Measurements from ENCODE around the gene TTC28. TPM values are rescaled to one million over a fixed set of nuclear protein-coding genes. Genes with fewer than 3 reads are reported as not detected.

TTC28 gene
- total RNA-seq, 8 experiments from 2014 or later, result 19.2 to 51.4 (median 26.6) TPM

DNA sequence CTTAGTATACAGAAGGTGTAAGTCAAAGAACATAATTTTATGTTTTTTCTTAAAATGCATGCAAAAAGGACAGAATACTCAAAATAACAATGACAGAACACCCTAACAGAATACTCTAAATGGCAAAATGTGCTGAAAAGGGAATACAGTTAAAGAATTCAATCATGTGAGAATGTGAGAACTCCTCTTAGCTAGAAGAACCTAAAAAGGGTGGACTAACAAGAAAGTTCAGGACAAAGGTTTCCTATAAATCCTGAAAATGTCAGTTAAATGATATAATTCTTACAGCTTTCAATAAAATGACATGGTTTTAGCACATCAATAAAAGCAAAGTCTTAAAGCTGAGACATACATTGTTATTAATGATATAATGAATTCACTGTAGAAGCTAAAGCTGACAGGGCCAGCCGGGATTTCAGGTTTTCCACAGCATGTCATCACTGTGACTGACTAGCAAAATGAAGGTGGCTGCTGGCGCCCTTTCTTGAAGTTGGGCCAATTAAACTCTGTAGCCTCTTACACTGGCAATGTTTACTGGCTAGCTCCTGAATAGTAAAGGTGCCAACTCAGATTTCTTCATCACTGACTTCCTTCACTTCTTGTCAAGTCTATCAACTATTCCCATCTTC is 244.4 kb downstream of the TTC28 start:
- Histone ChIP-seq H3K27ac (no peak overlapping the region), H3K4me3 (no peak overlapping the region), H3K4me1 (replicated peaks in 1 of 2) (peaks cover 22 to 54% of the 10 kb centered on the region in 2 donors)
- in situ Hi-C loops (cut with MboI; ENCODE audit: low pct_unique_long_range_greater_than_20kb in 2 of 9, low sequenced_read_pairs in 9 of 9, unreplicated experiment in 9 of 9), result loop anchor here in 3 of 9 experiments (25.0 kb wide), 1 partner anchor 373 kb away; no protein-coding TSS in a partner anchor
- peak in 6 of 8 experiments; percentile 14 to 88 (median 78) for ATAC-seq (replicated peaks in 6 of 8)
- 37 to 83% (median 75%) methylated on average over 1 to 2 of the region's 2 CpGs; no CpG with 5 or more reads in 1 of the 10 experiments for WGBS, 10 experiments

DNA sequence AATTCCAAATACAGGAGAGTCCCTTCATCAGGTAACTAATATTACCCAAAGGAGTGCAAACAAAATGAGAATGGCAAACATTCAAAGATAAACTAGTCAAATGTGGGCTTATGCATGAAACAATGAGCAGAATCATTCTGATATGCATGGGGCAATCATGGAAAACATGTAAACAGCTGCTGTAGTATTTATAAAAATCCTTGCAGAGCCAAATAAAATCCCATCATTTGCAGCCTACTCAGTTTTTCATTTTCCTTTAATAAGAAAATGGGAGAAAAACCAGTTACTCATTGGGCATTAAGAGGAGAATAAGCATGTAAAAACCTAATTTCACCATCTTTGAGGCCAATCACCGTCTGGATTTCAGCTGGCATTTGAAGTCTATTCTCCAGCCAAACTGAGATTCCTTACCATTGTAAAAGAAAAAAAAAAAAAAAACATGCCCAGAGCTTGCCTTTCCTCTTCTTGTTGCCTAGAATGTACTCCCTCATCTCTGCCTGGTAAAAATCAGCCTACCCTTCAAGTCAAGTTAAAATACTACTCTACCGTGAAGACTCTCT is 249.1 kb downstream of the TTC28 start:
- ATAC-seq (replicated peaks in 6 of 8), result no peak
- in situ Hi-C loops (cut with MboI; ENCODE audit: low pct_unique_long_range_greater_than_20kb in 2 of 9, low sequenced_read_pairs in 9 of 9, unreplicated experiment in 9 of 9), result loop anchor here in 3 of 9 experiments (25.0 kb wide), 1 partner anchor 368 kb away; no protein-coding TSS in a partner anchor
- no peak overlapping the region for H3K4me3 ChIP-seq
- WGBS, 10 experiments, result 14 to 81% (median 64%) methylated on average over 1 to 2 of the region's 2 CpGs; no CpG with 5 or more reads in 2 of the 10 experiments
- H3K4me1 ChIP-seq (replicated peaks in 1 of 2), result peaks cover 11 to 21% of the 10 kb centered on the region in 2 donors
- no peak overlapping the region for H3K27ac ChIP-seq

- H3K4me3 ChIP-seq, result no peak overlapping the region
- H3K27ac ChIP-seq, result no peak overlapping the region
- in situ Hi-C loops (cut with MboI; ENCODE audit: low pct_unique_long_range_greater_than_20kb in 2 of 9, low sequenced_read_pairs in 9 of 9, unreplicated experiment in 9 of 9), result loop anchor here in 3 of 9 experiments (25.0 kb wide), 1 partner anchor 367 kb away; no protein-coding TSS in a partner anchor
- H3K4me1 ChIP-seq (replicated peaks in 1 of 2), result peaks cover 5 to 19% of the 10 kb centered on the region in 2 donors
- no peak for ATAC-seq (replicated peaks in 6 of 8)
These were observed 249.9 kb downstream of the TTC28 start for GRCh38 chr22:28429711-28430110.

- Histone ChIP-seq H3K27ac (no peak overlapping the region), H3K4me3 (no peak overlapping the region), H3K4me1 (replicated peaks in 1 of 2) (peaks cover 0 to 21% of the 10 kb centered on the region in 2 donors)
- in situ Hi-C loops (cut with MboI; ENCODE audit: low pct_unique_long_range_greater_than_20kb in 2 of 9, low sequenced_read_pairs in 9 of 9, unreplicated experiment in 9 of 9), result loop anchor here in 3 of 9 experiments (25.0 kb wide), 1 partner anchor 366 kb away; no protein-coding TSS in a partner anchor
- 58 to 100% (median 82%) methylated on average over 1 of the region's 1 CpG; no CpG with 5 or more reads in 1 of the 10 experiments for WGBS, 10 experiments
- ATAC-seq (replicated peaks in 6 of 8), result no peak
These were observed 251.4 kb downstream of the TTC28 start for GRCh38 chr22:28428271-28428670.

GRCh38 chr22:28426346-28427132 is 253.1 kb downstream of the TTC28 start:
- 35 to 93% (median 71%) methylated on average over 1 to 3 of the region's 3 CpGs for WGBS, 10 experiments
- in situ Hi-C loops (cut with MboI; ENCODE audit: low pct_unique_long_range_greater_than_20kb in 2 of 9, low sequenced_read_pairs in 9 of 9, unreplicated experiment in 9 of 9), result loop anchor here in 3 of 9 experiments (25.0 kb wide), 1 partner anchor 364 kb away; no protein-coding TSS in a partner anchor
- peaks cover 0 to 15% of the 10 kb centered on the region in 2 donors for H3K4me1 ChIP-seq (replicated peaks in 1 of 2)
- H3K27ac ChIP-seq, result no peak overlapping the region
- no peak for ATAC-seq (replicated peaks in 6 of 8)
- no peak overlapping the region for H3K4me3 ChIP-seq

GRCh38 chr22:28425211-28425610 is 254.4 kb downstream of the TTC28 start:
- no peak for ATAC-seq (replicated peaks in 6 of 8)
- peaks cover 0 to 15% of the 10 kb centered on the region in 2 donors for H3K4me1 ChIP-seq (replicated peaks in 1 of 2)
- no peak overlapping the region for H3K27ac ChIP-seq
- WGBS, 10 experiments, result 90 to 100% (median 94%) methylated on average over 2 of the region's 2 CpGs; no CpG with 5 or more reads in 3 of the 10 experiments
- no peak overlapping the region for H3K4me3 ChIP-seq
- in situ Hi-C loops (cut with MboI; ENCODE audit: low pct_unique_long_range_greater_than_20kb in 2 of 9, low sequenced_read_pairs in 9 of 9, unreplicated experiment in 9 of 9), result loop anchor here in 3 of 9 experiments (25.0 kb wide), 1 partner anchor 363 kb away; no protein-coding TSS in a partner anchor

GRCh38 chr22:28424427-28425080 is 255.1 kb downstream of the TTC28 start:
- in situ Hi-C loops (cut with MboI; ENCODE audit: low pct_unique_long_range_greater_than_20kb in 2 of 9, low sequenced_read_pairs in 9 of 9, unreplicated experiment in 9 of 9), result loop anchor here in 3 of 9 experiments (25.0 kb wide), 1 partner anchor 362 kb away; no protein-coding TSS in a partner anchor
- H3K4me1 ChIP-seq (replicated peaks in 1 of 2), result peaks cover 0 to 12% of the 10 kb centered on the region in 2 donors

GRCh38 chr22:28419919-28420318 is 259.7 kb downstream of the TTC28 start:
- H3K27ac ChIP-seq, result no peak overlapping the region
- no peak overlapping the region for H3K4me3 ChIP-seq
- H3K4me1 ChIP-seq (replicated peaks in 1 of 2), result peaks cover 0 to 26% of the 10 kb centered on the region in 2 donors
- 75 to 100% (median 94%) methylated on average over 1 to 2 of the region's 2 CpGs for WGBS, 10 experiments
- in situ Hi-C loops (cut with MboI; ENCODE audit: low pct_unique_long_range_greater_than_20kb in 2 of 9, low sequenced_read_pairs in 9 of 9, unreplicated experiment in 9 of 9), result no loop called here
- ATAC-seq (replicated peaks in 6 of 8), result no peak

More at GRCh38 chr22:28424427-28425080, 255.1 kb downstream of the TTC28 start:
- Histone ChIP-seq H3K27ac (no peak overlapping the region), H3K4me3 (no peak overlapping the region)
- WGBS, 10 experiments, result 71 to 100% (median 86%) methylated on average over 1 to 2 of the region's 2 CpGs; no CpG with 5 or more reads in 2 of the 10 experiments
- ATAC-seq (replicated peaks in 6 of 8), result peak in 4 of 8 experiments; percentile 44 to 93 (median 74)

GRCh38 chr22:28418008-28418407 is 261.6 kb downstream of the TTC28 start:
- WGBS, 10 experiments, result 50 to 100% (median 83%) methylated on average over 1 of the region's 1 CpG; no CpG with 5 or more reads in 2 of the 10 experiments
- Histone ChIP-seq H3K4me1 (replicated peaks in 1 of 2) (peaks cover 4 to 27% of the 10 kb centered on the region in 2 donors), H3K4me3 (no peak overlapping the region), H3K27ac (no peak overlapping the region)
- ATAC-seq (replicated peaks in 6 of 8), result no peak
- in situ Hi-C loops (cut with MboI; ENCODE audit: low pct_unique_long_range_greater_than_20kb in 2 of 9, low sequenced_read_pairs in 9 of 9, unreplicated experiment in 9 of 9), result no loop called here

- ATAC-seq (replicated peaks in 6 of 8), result no peak
- WGBS, 10 experiments, result 35 to 100% (median 75%) methylated on average over 2 of the region's 2 CpGs; no CpG with 5 or more reads in 6 of the 10 experiments
- in situ Hi-C loops (cut with MboI; ENCODE audit: low pct_unique_long_range_greater_than_20kb in 2 of 9, low sequenced_read_pairs in 9 of 9, unreplicated experiment in 9 of 9), result no loop called here
These were observed 262.2 kb downstream of the TTC28 start for GRCh38 chr22:28417431-28417830.

DNA sequence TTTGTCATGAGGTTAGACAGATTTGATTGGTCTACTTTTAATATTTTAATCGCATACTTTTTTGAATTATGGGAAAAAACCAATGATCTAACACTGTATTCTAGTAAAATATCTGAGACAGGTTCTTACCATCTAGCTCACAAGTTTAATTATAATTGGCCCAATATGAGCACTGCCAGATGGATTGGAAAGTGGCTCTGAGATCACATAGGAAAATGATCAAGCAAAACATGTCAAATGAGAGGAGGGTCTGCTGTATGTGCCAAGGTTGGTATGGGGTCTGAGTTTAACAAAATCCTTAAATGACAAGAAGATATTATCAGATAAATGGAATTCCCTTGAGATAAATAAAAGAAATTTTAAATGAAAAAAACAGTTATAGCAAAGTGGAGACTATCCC is 264.7 kb downstream of the TTC28 start:
- Histone ChIP-seq H3K4me3 (no peak overlapping the region), H3K4me1 (replicated peaks in 1 of 2) (peaks cover 10 to 32% of the 10 kb centered on the region in 2 donors), H3K27ac (no peak overlapping the region)
- WGBS, 10 experiments, result 90 to 100% (median 100%) methylated on average over 1 of the region's 1 CpG; no CpG with 5 or more reads in 1 of the 10 experiments
- in situ Hi-C loops (cut with MboI; ENCODE audit: low pct_unique_long_range_greater_than_20kb in 2 of 9, low sequenced_read_pairs in 9 of 9, unreplicated experiment in 9 of 9), result no loop called here
- ATAC-seq (replicated peaks in 6 of 8), result no peak

More at GRCh38 chr22:28417431-28417830, 262.2 kb downstream of the TTC28 start:
- H3K4me1 ChIP-seq (replicated peaks in 1 of 2), result peaks cover 4 to 27% of the 10 kb centered on the region in 2 donors
- no peak overlapping the region for H3K4me3 ChIP-seq
- H3K27ac ChIP-seq, result no peak overlapping the region

Data from motor neuron (in vitro differentiated cells).